DMS114 treated with DMSO at 0.1 percent for 48 hours (cell line): Measurements from ENCODE around the gene ANKS1B.

Experiments used
- DNase-seq: peaks from one replicate; lab custom pipeline; 2025; ENCODE audit not compliant: unreplicated experiment; lab: John Stamatoyannopoulos, UW

The ANKS1B gene

GRCh38 chr12:99486277-99486676 lies 498.5 kb downstream of the ANKS1B start:
- DNase-seq, result no peak

- DNase-seq, result no peak
Measured at GRCh38 chr12:99479149-99479548, 505.6 kb downstream of the ANKS1B start.

GRCh38 chr12:99476956-99477355 lies 507.8 kb downstream of the ANKS1B start:
- DNase-seq, result no peak

GRCh38 chr12:99455350-99456035 lies 529.2 kb downstream of the ANKS1B start:
- DNase-seq, result no peak

- no peak for DNase-seq
Measured at GRCh38 chr12:99454539-99455172, 530.1 kb downstream of the ANKS1B start.

- DNase-seq, result no peak
Measured at GRCh38 chr12:99453836-99454538, 530.7 kb downstream of the ANKS1B start.

GRCh38 chr12:99450036-99450630 lies 534.6 kb downstream of the ANKS1B start:
- DNase-seq, result no peak

GRCh38 chr12:99444859-99445316 lies 539.8 kb downstream of the ANKS1B start:
- no peak for DNase-seq

GRCh38 chr12:99442758-99443157 lies 542.0 kb downstream of the ANKS1B start:
- DNase-seq, result no peak

- no peak for DNase-seq
Measured at GRCh38 chr12:99439399-99439798, 545.3 kb downstream of the ANKS1B start.

- DNase-seq, result no peak
Measured at GRCh38 chr12:99436584-99436983, 548.2 kb downstream of the ANKS1B start.

GRCh38 chr12:99435095-99435791 lies 549.5 kb downstream of the ANKS1B start:
- no peak for DNase-seq

GRCh38 chr12:99433155-99433554 lies 551.6 kb downstream of the ANKS1B start:
- no peak for DNase-seq

GRCh38 chr12:99431203-99431602 lies 553.5 kb downstream of the ANKS1B start:
- DNase-seq, result no peak

GRCh38 chr12:99427104-99427503 lies 557.6 kb downstream of the ANKS1B start:
- no peak for DNase-seq

GRCh38 chr12:99418379-99418778 lies 566.4 kb downstream of the ANKS1B start:
- no peak for DNase-seq

- no peak for DNase-seq
Measured at GRCh38 chr12:99413751-99414150, 571.0 kb downstream of the ANKS1B start.

GRCh38 chr12:99393763-99394162 lies 591.0 kb downstream of the ANKS1B start:
- no peak for DNase-seq

- no peak for DNase-seq
Measured at GRCh38 chr12:99392091-99392850, 592.5 kb downstream of the ANKS1B start.

- DNase-seq, result no peak
Measured at GRCh38 chr12:99390707-99391106, 594.0 kb downstream of the ANKS1B start.
